Activated CD8-positive, alpha-beta memory T cell treated with anti-CD3 and anti-CD28 coated beads, Interleukin-2, amount 10 ng/mL, durations not matched to agents 7 days and 5 days (primary cell): ENCODE data around the gene SNRPD2. TPM values are rescaled to one million over a fixed set of nuclear protein-coding genes. Genes with fewer than 3 reads are reported as not detected.

Source experiments
- ATAC-seq: fragments of 150-1000 bp; cut with Tn5 transposase; one replicate; pipeline ENCODE4 v1.10.0; 2021; ENCODE audit warnings: moderate library complexity
- CTCF ChIA-PET: fragments of 350-600 bp; sonication (Branson Sonifier 250); formaldehyde crosslinking; loops from one replicate; lab custom pipeline; 2021; ENCODE audit warnings: antibody characterized with exemption; lab: Charles Lee
- DNase-seq: peaks from one replicate; pipeline ENCODE4 v3.0.0-alpha.2; 2020
- H3K27ac Mint-ChIP-seq: one replicate; pipeline ENCODE4 v1.8.0; 2021; ENCODE audit warnings: mild to moderate bottlenecking, mixed read lengths
- H3K27me3 Mint-ChIP-seq: one replicate; pipeline ENCODE4 v1.8.0; 2021; ENCODE audit warnings: mixed read lengths
- H3K36me3 Mint-ChIP-seq: one replicate; pipeline ENCODE4 v1.8.0; 2021; ENCODE audit warnings: mild to moderate bottlenecking, mixed read lengths
- H3K4me1 Mint-ChIP-seq: one replicate; pipeline ENCODE4 v1.8.0; 2021; ENCODE audit warnings: mixed read lengths
- H3K4me3 Mint-ChIP-seq: one replicate; pipeline ENCODE4 v1.8.0; 2021; ENCODE audit warnings: mild to moderate bottlenecking, moderate library complexity, mixed read lengths
- H3K9me3 Mint-ChIP-seq: one replicate; pipeline ENCODE4 v1.8.0; 2022; ENCODE audit warnings: low read depth, mixed read lengths
- total RNA-seq, 2 experiments: library from RNA; stranded (reverse); gene quantifications; one replicate each; pipeline ENCODE4 v1.2.3, GENCODE V29; 2021

SNRPD2 gene
- total RNA-seq, 2 experiments from 2014 or later: 602 to 634 TPM

- CTCF ChIA-PET: no interaction called here
- Mint-ChIP-seq H3K9me3 (no peaks in the 10 kb centered on the region), H3K27me3 (peaks cover 6% of the 10 kb centered on the region), H3K27ac (no peak overlapping the region), H3K36me3 (no peaks in the 10 kb centered on the region), H3K4me3 (no peak overlapping the region), H3K4me1 (peaks cover 15% of the 10 kb centered on the region)
- DNase-seq (no peak), ATAC-seq (no peak)
Observed at GRCh38 chr19:45663800-45664199, 28.0 kb downstream of the SNRPD2 start.

- no peak for ATAC-seq
- Mint-ChIP-seq H3K27me3 (peaks cover 6% of the 10 kb centered on the region), H3K9me3 (no peaks in the 10 kb centered on the region), H3K4me1 (peaks cover 2% of the 10 kb centered on the region), H3K36me3 (no peaks in the 10 kb centered on the region), H3K4me3 (no peak overlapping the region), H3K27ac (no peak overlapping the region)
- no peak for DNase-seq
- CTCF ChIA-PET: interaction anchor here (1.1 to 1.4 kb wide), 2 partner anchors 17 to 18 kb away, joined by 6 to 7 read pairs; no protein-coding TSS in a partner anchor
Observed at GRCh38 chr19:45660636-45661035, 31.1 kb downstream of the SNRPD2 start.

- peaks cover 2% of the 10 kb centered on the region for H3K4me1 Mint-ChIP-seq
- H3K4me3 Mint-ChIP-seq: no peak overlapping the region
- peaks cover 6% of the 10 kb centered on the region for H3K27me3 Mint-ChIP-seq
- ATAC-seq (no peak), DNase-seq (no peak)
- H3K36me3 Mint-ChIP-seq: no peaks in the 10 kb centered on the region
- no peak overlapping the region for H3K27ac Mint-ChIP-seq
- H3K9me3 Mint-ChIP-seq: no peaks in the 10 kb centered on the region
- CTCF ChIA-PET: no interaction called here
Observed at GRCh38 chr19:45659096-45659729, 32.5 kb downstream of the SNRPD2 start.

- H3K9me3 Mint-ChIP-seq: no peaks in the 10 kb centered on the region
- CTCF ChIA-PET: interaction anchor here (1.1 kb wide), 1 partner anchor 12 kb away, joined by 3 read pairs; no protein-coding TSS in a partner anchor
Observed at GRCh38 chr19:45657520-45658167, 34.1 kb downstream of the SNRPD2 start.

GRCh38 chr19:45655073-45655472 lies 36.7 kb downstream of the SNRPD2 start:
- no peak overlapping the region for H3K4me3 Mint-ChIP-seq
- ATAC-seq (no peak), DNase-seq (no peak)
- CTCF ChIA-PET: interaction anchor here (1.6 kb wide), 1 partner anchor 10 kb away, joined by 4 read pairs; no protein-coding TSS in a partner anchor
- peaks cover 3% of the 10 kb centered on the region for H3K27me3 Mint-ChIP-seq
- H3K4me1 Mint-ChIP-seq: no peaks in the 10 kb centered on the region
- H3K27ac Mint-ChIP-seq: no peak overlapping the region
- no peaks in the 10 kb centered on the region for H3K36me3 Mint-ChIP-seq
- H3K9me3 Mint-ChIP-seq: no peaks in the 10 kb centered on the region

More at GRCh38 chr19:45657520-45658167, 34.1 kb downstream of the SNRPD2 start:
- ATAC-seq: no peak
- Mint-ChIP-seq H3K36me3 (no peaks in the 10 kb centered on the region), H3K4me3 (no peak overlapping the region), H3K27me3 (peaks cover 6% of the 10 kb centered on the region), H3K27ac (no peak overlapping the region), H3K4me1 (no peaks in the 10 kb centered on the region)
- DNase-seq: no peak

GRCh38 chr19:45653634-45654033 lies 38.1 kb downstream of the SNRPD2 start:
- no peak for ATAC-seq
- no peak for DNase-seq
- no peaks in the 10 kb centered on the region for H3K9me3 Mint-ChIP-seq
- CTCF ChIA-PET: interaction anchor here (0.5 to 2.3 kb wide), 5 partner anchors 8 to 1014 kb away, joined by 3 to 7 read pairs (median 4); partner anchors contain the start of gene QPCTL
- H3K4me1 Mint-ChIP-seq: no peaks in the 10 kb centered on the region
- H3K4me3 Mint-ChIP-seq: no peak overlapping the region
- no peaks in the 10 kb centered on the region for H3K27me3 Mint-ChIP-seq
- H3K27ac Mint-ChIP-seq: no peak overlapping the region
- H3K36me3 Mint-ChIP-seq: no peaks in the 10 kb centered on the region

GRCh38 chr19:45650722-45651121 lies 41.0 kb downstream of the SNRPD2 start:
- Mint-ChIP-seq H3K27ac (no peak overlapping the region), H3K36me3 (no peaks in the 10 kb centered on the region), H3K27me3 (no peaks in the 10 kb centered on the region), H3K4me1 (peaks cover 8% of the 10 kb centered on the region), H3K9me3 (no peaks in the 10 kb centered on the region), H3K4me3 (no peak overlapping the region)
- DNase-seq (no peak), ATAC-seq (no peak)
- CTCF ChIA-PET: interaction anchor here (0.7 to 1.1 kb wide), 3 partner anchors 22 to 114 kb away, joined by 4 read pairs; no protein-coding TSS in a partner anchor

GRCh38 chr19:45646345-45646698 lies 45.4 kb downstream of the SNRPD2 start:
- no peaks in the 10 kb centered on the region for H3K27me3 Mint-ChIP-seq
- ATAC-seq: no peak
- no peak for DNase-seq
- H3K27ac Mint-ChIP-seq: peak overlapping the region; percentile 79
- H3K4me3 Mint-ChIP-seq: peak overlapping the region; percentile 78
- CTCF ChIA-PET: interaction anchor here (0.8 to 2.1 kb wide), 17 partner anchors 8 to 218 kb away, joined by 3 to 10 read pairs (median 4); partner anchors contain the start of gene SNRPD2
- peaks cover 27% of the 10 kb centered on the region for H3K4me1 Mint-ChIP-seq
- H3K9me3 Mint-ChIP-seq: no peaks in the 10 kb centered on the region
- no peaks in the 10 kb centered on the region for H3K36me3 Mint-ChIP-seq

- DNase-seq (peak; percentile 93), ATAC-seq (peak; percentile 57)
- Mint-ChIP-seq H3K9me3 (no peaks in the 10 kb centered on the region), H3K4me1 (peaks cover 33% of the 10 kb centered on the region), H3K27me3 (no peaks in the 10 kb centered on the region), H3K27ac (peak overlapping the region; percentile 79), H3K36me3 (peaks cover 3% of the 10 kb centered on the region), H3K4me3 (peak overlapping the region; percentile 78)
- CTCF ChIA-PET: interaction anchor here (0.7 to 2.1 kb wide), 19 partner anchors 8 to 217 kb away, joined by 3 to 10 read pairs (median 4); partner anchors contain the start of gene SNRPD2
Observed at GRCh38 chr19:45645631-45646344, 46.0 kb downstream of the SNRPD2 start.

- H3K4me3 Mint-ChIP-seq: peak overlapping the region; percentile 78
- peaks cover 5% of the 10 kb centered on the region for H3K36me3 Mint-ChIP-seq
- DNase-seq (no peak), ATAC-seq (no peak)
- no peaks in the 10 kb centered on the region for H3K9me3 Mint-ChIP-seq
- no peaks in the 10 kb centered on the region for H3K27me3 Mint-ChIP-seq
- H3K4me1 Mint-ChIP-seq: peaks cover 36% of the 10 kb centered on the region
- H3K27ac Mint-ChIP-seq: no peak overlapping the region
- CTCF ChIA-PET: interaction anchor here (0.5 to 2.1 kb wide), 17 partner anchors 9 to 565 kb away, joined by 3 to 10 read pairs (median 4); partner anchors contain the start of gene SNRPD2
Observed at GRCh38 chr19:45645068-45645630, 46.6 kb downstream of the SNRPD2 start.

- CTCF ChIA-PET: interaction anchor here (1.2 to 5.0 kb wide), 17 partner anchors 10 to 227 kb away, joined by 3 to 71 read pairs (median 18); partner anchors contain the start of genes GIPR, OPA3, PPM1N and QPCTL
- DNase-seq (no peak), ATAC-seq (no peak)
- Mint-ChIP-seq H3K27ac (no peak overlapping the region), H3K36me3 (peaks cover 5% of the 10 kb centered on the region), H3K27me3 (no peaks in the 10 kb centered on the region), H3K4me1 (peaks cover 39% of the 10 kb centered on the region), H3K4me3 (peak overlapping the region; percentile 73), H3K9me3 (no peaks in the 10 kb centered on the region)
Observed at GRCh38 chr19:45643927-45644771, 47.6 kb downstream of the SNRPD2 start.
